Stimulated activated CD8-positive, alpha-beta memory T cell treated with anti-CD3 and anti-CD28 coated beads, Interleukin-7, amount 100 ng/mL, for 48 hours (primary cell): ENCODE data around the gene ARID5B.

Experiments
- DNase-seq, 2 donors: peaks; one replicate each; pipeline ENCODE4 v3.0.0-alpha.2; 2020; ENCODE audit warnings: low read depth in 1 of 2; ENCODE audit errors: extremely low read depth in 1 of 2

Gene ARID5B

GRCh38 chr10:62011558-62011957 lies 110.1 kb downstream of the ARID5B start:
- DNase-seq, result no peak

GRCh38 chr10:62012318-62012717 lies 110.8 kb downstream of the ARID5B start:
- no peak for DNase-seq

- no peak for DNase-seq
These were observed 113.0 kb downstream of the ARID5B start for GRCh38 chr10:62014510-62014909.

- no peak for DNase-seq
These were observed 114.5 kb downstream of the ARID5B start for GRCh38 chr10:62015994-62016393.

- DNase-seq, result no peak
These were observed 115.4 kb downstream of the ARID5B start for GRCh38 chr10:62016623-62017490.

- no peak for DNase-seq
These were observed 116.0 kb downstream of the ARID5B start for GRCh38 chr10:62017491-62017870.

GRCh38 chr10:62018131-62018911 lies 116.8 kb downstream of the ARID5B start:
- DNase-seq, result no peak

GRCh38 chr10:62019013-62019684 lies 117.7 kb downstream of the ARID5B start:
- no peak for DNase-seq

- DNase-seq, result no peak
These were observed 118.3 kb downstream of the ARID5B start for GRCh38 chr10:62019685-62020359.

- no peak for DNase-seq
These were observed 119.7 kb downstream of the ARID5B start for GRCh38 chr10:62021128-62021665.

GRCh38 chr10:62021978-62022802 lies 120.7 kb downstream of the ARID5B start:
- no peak for DNase-seq

GRCh38 chr10:62022830-62023229 lies 121.3 kb downstream of the ARID5B start:
- DNase-seq, result no peak

GRCh38 chr10:62023329-62023728 lies 121.8 kb downstream of the ARID5B start:
- no peak for DNase-seq

- DNase-seq, result no peak
These were observed 122.7 kb downstream of the ARID5B start for GRCh38 chr10:62024026-62024701.

GRCh38 chr10:62025134-62025794 lies 123.8 kb downstream of the ARID5B start:
- no peak for DNase-seq

GRCh38 chr10:62025901-62026879 lies 124.7 kb downstream of the ARID5B start:
- DNase-seq, result no peak

- no peak for DNase-seq
These were observed 126.5 kb downstream of the ARID5B start for GRCh38 chr10:62027841-62028501.
